ENCODE data around the gene TBL1X.

TBL1X gene

GRCh38 chrX:9646471-9647224, 181.8 kb downstream of the TBL1X start:
- H3K36me3 ChIP-seq (ENCODE audit: control insufficient read depth, insufficient read depth, low read length) = no peaks in the 10 kb centered on the region
- peaks cover 2% of the 10 kb centered on the region for H3K4me1 ChIP-seq (ENCODE audit: control insufficient read depth, insufficient read depth, low read length)
- no peak overlapping the region for H3K4me3 ChIP-seq (ENCODE audit: low read depth, low read length)
- H3K27me3 ChIP-seq (ENCODE audit: control insufficient read depth, insufficient read depth, low read length) = no peaks in the 10 kb centered on the region
- H3K9me3 ChIP-seq (ENCODE audit: control insufficient read depth, insufficient read depth, low read length) = no peaks in the 10 kb centered on the region
- no peak overlapping the region for H3K9ac ChIP-seq (ENCODE audit: low read depth, low read length)

GRCh38 chrX:9647431-9647830, 182.6 kb downstream of the TBL1X start:
- H3K36me3 ChIP-seq (ENCODE audit: control insufficient read depth, insufficient read depth, low read length) = no peaks in the 10 kb centered on the region
- H3K4me3 ChIP-seq (ENCODE audit: low read depth, low read length) = no peak overlapping the region
- H3K9me3 ChIP-seq (ENCODE audit: control insufficient read depth, insufficient read depth, low read length) = no peaks in the 10 kb centered on the region
- H3K4me1 ChIP-seq (ENCODE audit: control insufficient read depth, insufficient read depth, low read length) = peaks cover 2% of the 10 kb centered on the region
- no peaks in the 10 kb centered on the region for H3K27me3 ChIP-seq (ENCODE audit: control insufficient read depth, insufficient read depth, low read length)
- H3K9ac ChIP-seq (ENCODE audit: low read depth, low read length) = no peak overlapping the region

DNA sequence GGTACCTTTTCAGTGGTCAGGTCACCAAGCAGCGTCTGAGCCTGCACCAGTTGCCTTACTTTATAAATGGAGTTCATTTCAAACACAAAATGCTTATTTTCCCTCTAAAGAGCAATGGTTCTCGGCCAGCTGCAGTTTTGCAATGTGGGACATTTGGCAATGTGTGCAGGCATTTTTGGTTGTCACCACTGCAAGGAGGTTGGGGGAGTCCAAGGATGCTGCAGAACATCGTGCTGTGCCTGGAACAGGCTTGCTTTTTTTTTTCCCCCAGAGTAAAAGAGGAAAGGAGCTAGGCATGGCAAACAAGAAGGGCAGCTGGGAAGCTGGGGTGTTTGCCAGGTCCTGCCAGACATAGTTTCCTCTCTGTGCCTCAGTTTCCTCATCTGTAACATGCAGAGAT, 185.2 kb downstream of the TBL1X start:
- Histone ChIP-seq H3K4me3 (ENCODE audit: low read depth, low read length) (no peak overlapping the region), H3K4me1 (ENCODE audit: control insufficient read depth, insufficient read depth, low read length) (peaks cover 2% of the 10 kb centered on the region), H3K9ac (ENCODE audit: low read depth, low read length) (no peak overlapping the region), H3K36me3 (ENCODE audit: control insufficient read depth, insufficient read depth, low read length) (no peaks in the 10 kb centered on the region), H3K27me3 (ENCODE audit: control insufficient read depth, insufficient read depth, low read length) (no peaks in the 10 kb centered on the region), H3K9me3 (ENCODE audit: control insufficient read depth, insufficient read depth, low read length) (no peaks in the 10 kb centered on the region)

DNA sequence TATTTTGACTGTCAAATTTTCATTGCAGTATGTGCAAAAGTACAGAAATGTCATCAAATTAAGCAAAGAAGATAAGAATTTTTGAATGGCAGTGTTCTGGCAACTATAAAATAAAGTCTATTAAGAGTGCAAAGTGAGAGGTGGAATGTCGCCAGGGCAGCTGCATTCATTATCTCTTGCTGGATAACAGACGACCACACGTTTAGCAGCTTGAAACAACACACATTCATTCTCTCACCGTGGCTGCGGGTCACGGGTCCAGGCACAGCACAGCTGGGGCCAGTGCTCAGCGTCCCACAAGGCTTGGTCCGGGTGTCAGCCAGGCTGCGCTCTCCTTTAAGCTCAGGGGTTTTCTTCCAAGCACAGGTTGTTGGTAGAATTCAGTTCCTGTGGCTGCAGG, 186.9 kb downstream of the TBL1X start:
- H3K4me1 ChIP-seq (ENCODE audit: control insufficient read depth, insufficient read depth, low read length) = no peaks in the 10 kb centered on the region
- H3K9ac ChIP-seq (ENCODE audit: low read depth, low read length) = no peak overlapping the region
- no peaks in the 10 kb centered on the region for H3K36me3 ChIP-seq (ENCODE audit: control insufficient read depth, insufficient read depth, low read length)
- H3K4me3 ChIP-seq (ENCODE audit: low read depth, low read length) = no peak overlapping the region
- H3K9me3 ChIP-seq (ENCODE audit: control insufficient read depth, insufficient read depth, low read length) = no peaks in the 10 kb centered on the region
- no peaks in the 10 kb centered on the region for H3K27me3 ChIP-seq (ENCODE audit: control insufficient read depth, insufficient read depth, low read length)

- no peaks in the 10 kb centered on the region for H3K27me3 ChIP-seq (ENCODE audit: control insufficient read depth, insufficient read depth, low read length)
- H3K4me1 ChIP-seq (ENCODE audit: control insufficient read depth, insufficient read depth, low read length) = no peaks in the 10 kb centered on the region
- no peak overlapping the region for H3K9ac ChIP-seq (ENCODE audit: low read depth, low read length)
- no peak overlapping the region for H3K4me3 ChIP-seq (ENCODE audit: low read depth, low read length)
- H3K36me3 ChIP-seq (ENCODE audit: control insufficient read depth, insufficient read depth, low read length) = no peaks in the 10 kb centered on the region
- peaks cover 3% of the 10 kb centered on the region for H3K9me3 ChIP-seq (ENCODE audit: control insufficient read depth, insufficient read depth, low read length)
Measured at GRCh38 chrX:9654929-9655328, 190.1 kb downstream of the TBL1X start.

DNA sequence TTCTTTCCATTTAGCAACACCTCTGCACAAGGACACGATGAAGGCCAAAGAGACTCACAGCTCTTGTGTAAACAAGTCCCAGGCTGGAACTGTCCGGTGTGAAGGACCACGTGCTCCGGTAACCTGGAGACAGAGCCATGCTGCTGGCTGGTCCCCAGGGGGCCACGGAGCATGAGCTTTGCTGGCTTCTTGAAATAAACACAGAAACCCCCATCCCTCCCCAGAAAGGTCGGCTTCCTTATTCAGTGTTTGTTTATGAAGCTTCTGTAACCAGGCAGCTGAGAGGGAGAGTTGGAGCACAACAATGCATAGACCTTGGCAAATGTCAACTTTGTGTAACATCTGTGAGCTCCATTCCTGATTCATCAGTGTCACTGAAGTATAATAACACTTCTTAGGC, 191.4 kb downstream of the TBL1X start:
- Histone ChIP-seq H3K27me3 (ENCODE audit: control insufficient read depth, insufficient read depth, low read length) (no peaks in the 10 kb centered on the region), H3K9ac (ENCODE audit: low read depth, low read length) (no peak overlapping the region), H3K36me3 (ENCODE audit: control insufficient read depth, insufficient read depth, low read length) (no peaks in the 10 kb centered on the region), H3K4me3 (ENCODE audit: low read depth, low read length) (no peak overlapping the region), H3K9me3 (ENCODE audit: control insufficient read depth, insufficient read depth, low read length) (peaks cover 3% of the 10 kb centered on the region), H3K4me1 (ENCODE audit: control insufficient read depth, insufficient read depth, low read length) (no peaks in the 10 kb centered on the region)

DNA sequence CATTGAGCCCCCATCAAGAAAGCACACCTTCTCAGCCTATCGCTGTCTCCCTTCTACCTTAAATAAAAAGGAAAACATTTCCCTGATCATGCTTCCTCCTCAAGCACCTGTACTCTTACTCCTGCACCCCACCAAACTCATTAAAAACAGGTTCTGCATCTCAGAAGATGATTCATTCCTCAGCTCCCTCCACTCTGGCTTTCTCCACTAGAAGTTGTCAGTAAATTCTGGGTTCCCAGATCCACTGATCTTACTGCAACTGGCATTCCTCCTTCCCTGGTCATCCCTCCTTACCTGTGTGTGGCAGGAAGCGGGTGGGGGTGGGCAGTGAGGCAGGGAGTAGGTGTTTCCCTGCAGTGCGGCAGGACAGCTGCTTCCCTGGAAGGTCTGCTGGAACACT, 192.0 kb downstream of the TBL1X start:
- peaks cover 3% of the 10 kb centered on the region for H3K9me3 ChIP-seq (ENCODE audit: control insufficient read depth, insufficient read depth, low read length)
- H3K36me3 ChIP-seq (ENCODE audit: control insufficient read depth, insufficient read depth, low read length) = no peaks in the 10 kb centered on the region
- H3K4me3 ChIP-seq (ENCODE audit: low read depth, low read length) = no peak overlapping the region
- no peaks in the 10 kb centered on the region for H3K27me3 ChIP-seq (ENCODE audit: control insufficient read depth, insufficient read depth, low read length)
- H3K9ac ChIP-seq (ENCODE audit: low read depth, low read length) = no peak overlapping the region
- H3K4me1 ChIP-seq (ENCODE audit: control insufficient read depth, insufficient read depth, low read length) = no peaks in the 10 kb centered on the region

- Histone ChIP-seq H3K9me3 (ENCODE audit: control insufficient read depth, insufficient read depth, low read length) (peaks cover 3% of the 10 kb centered on the region), H3K4me3 (ENCODE audit: low read depth, low read length) (no peak overlapping the region), H3K36me3 (ENCODE audit: control insufficient read depth, insufficient read depth, low read length) (no peaks in the 10 kb centered on the region), H3K27me3 (ENCODE audit: control insufficient read depth, insufficient read depth, low read length) (no peaks in the 10 kb centered on the region), H3K4me1 (ENCODE audit: control insufficient read depth, insufficient read depth, low read length) (no peaks in the 10 kb centered on the region), H3K9ac (ENCODE audit: low read depth, low read length) (no peak overlapping the region)
Measured at GRCh38 chrX:9657590-9658256, 192.9 kb downstream of the TBL1X start.

- H3K4me1 ChIP-seq (ENCODE audit: control insufficient read depth, insufficient read depth, low read length) = no peaks in the 10 kb centered on the region
- peaks cover 3% of the 10 kb centered on the region for H3K9me3 ChIP-seq (ENCODE audit: control insufficient read depth, insufficient read depth, low read length)
- no peaks in the 10 kb centered on the region for H3K36me3 ChIP-seq (ENCODE audit: control insufficient read depth, insufficient read depth, low read length)
Measured at GRCh38 chrX:9658409-9658808, 193.6 kb downstream of the TBL1X start.

DNA sequence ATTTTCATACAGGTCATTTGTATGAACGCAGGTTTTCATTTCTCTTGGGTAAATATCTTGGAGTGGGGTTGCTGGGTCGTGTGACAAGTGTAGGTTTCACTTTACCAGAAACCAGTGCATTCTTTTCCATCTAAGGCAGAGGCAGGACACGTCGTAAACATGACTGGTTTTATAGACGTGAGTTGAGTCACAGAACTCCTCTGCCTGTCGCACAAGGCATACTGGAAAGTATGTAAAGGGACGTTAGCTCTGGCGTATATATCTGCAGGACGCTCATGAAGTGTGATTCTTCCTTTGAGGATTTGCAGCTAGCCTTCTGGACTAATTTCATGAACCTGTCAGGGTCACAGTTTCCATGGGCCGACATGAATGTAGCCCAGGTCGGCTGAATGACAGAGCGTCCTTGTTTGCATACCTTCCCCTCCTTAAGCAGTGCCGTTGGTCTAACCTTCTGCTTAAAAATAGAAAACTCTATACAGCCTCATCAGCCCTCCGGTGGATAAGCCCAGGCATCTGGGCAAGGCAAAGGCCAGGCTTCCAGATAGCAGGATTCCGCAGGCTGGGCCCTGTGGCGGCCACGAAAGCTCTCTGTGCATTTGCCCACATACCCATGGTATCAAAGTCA, 194.8 kb downstream of the TBL1X start:
- H3K4me1 ChIP-seq (ENCODE audit: control insufficient read depth, insufficient read depth, low read length) = no peaks in the 10 kb centered on the region
- H3K4me3 ChIP-seq (ENCODE audit: low read depth, low read length) = no peak overlapping the region

More at GRCh38 chrX:9658409-9658808, 193.6 kb downstream of the TBL1X start:
- H3K4me3 ChIP-seq (ENCODE audit: low read depth, low read length) = no peak overlapping the region
- H3K27me3 ChIP-seq (ENCODE audit: control insufficient read depth, insufficient read depth, low read length) = no peaks in the 10 kb centered on the region
- no peak overlapping the region for H3K9ac ChIP-seq (ENCODE audit: low read depth, low read length)

GRCh38 chrX:9662148-9662547, 197.3 kb downstream of the TBL1X start:
- no peaks in the 10 kb centered on the region for H3K4me1 ChIP-seq (ENCODE audit: control insufficient read depth, insufficient read depth, low read length)
- no peaks in the 10 kb centered on the region for H3K36me3 ChIP-seq (ENCODE audit: control insufficient read depth, insufficient read depth, low read length)
- H3K4me3 ChIP-seq (ENCODE audit: low read depth, low read length) = no peak overlapping the region
- no peaks in the 10 kb centered on the region for H3K27me3 ChIP-seq (ENCODE audit: control insufficient read depth, insufficient read depth, low read length)
- peaks cover 3% of the 10 kb centered on the region for H3K9me3 ChIP-seq (ENCODE audit: control insufficient read depth, insufficient read depth, low read length)
- no peak overlapping the region for H3K9ac ChIP-seq (ENCODE audit: low read depth, low read length)

More for the DNA sequence above, 194.8 kb downstream of the TBL1X start:
- no peaks in the 10 kb centered on the region for H3K27me3 ChIP-seq (ENCODE audit: control insufficient read depth, insufficient read depth, low read length)
- no peaks in the 10 kb centered on the region for H3K36me3 ChIP-seq (ENCODE audit: control insufficient read depth, insufficient read depth, low read length)
- peaks cover 3% of the 10 kb centered on the region for H3K9me3 ChIP-seq (ENCODE audit: control insufficient read depth, insufficient read depth, low read length)
- H3K9ac ChIP-seq (ENCODE audit: low read depth, low read length) = no peak overlapping the region

- H3K4me3 ChIP-seq (ENCODE audit: low read depth, low read length) = no peak overlapping the region
Measured at GRCh38 chrX:9663216-9663615, 198.4 kb downstream of the TBL1X start.

More at GRCh38 chrX:9663216-9663615, 198.4 kb downstream of the TBL1X start:
- H3K27me3 ChIP-seq (ENCODE audit: control insufficient read depth, insufficient read depth, low read length) = no peaks in the 10 kb centered on the region
- no peaks in the 10 kb centered on the region for H3K36me3 ChIP-seq (ENCODE audit: control insufficient read depth, insufficient read depth, low read length)
- H3K4me1 ChIP-seq (ENCODE audit: control insufficient read depth, insufficient read depth, low read length) = no peaks in the 10 kb centered on the region
- H3K9me3 ChIP-seq (ENCODE audit: control insufficient read depth, insufficient read depth, low read length) = peaks cover 3% of the 10 kb centered on the region
- H3K9ac ChIP-seq (ENCODE audit: low read depth, low read length) = no peak overlapping the region
